Measurements from ENCODE around the gene SLC6A19.

- TF ChIP-seq CTCF (IDR thresholded peaks at IDR 0.05; ENCODE audit: insufficient read depth, low read length, poor library complexity, severe bottlenecking) (no peak), EZH2phosphoT487 (conservative IDR thresholded peaks at IDR 0.05; ENCODE audit: low read length) (no peak)
Measured at GRCh38 chr5:1222621-1223277, 21.4 kb downstream of the SLC6A19 start.

Measured in SU-DHL-6 (cell line).